HG02642 (cell line): ENCODE results near the gene GIMAP5.

Experiments
- ATAC-seq: cut with Tn5 transposase; IDR thresholded peaks from one replicate; pipeline ENCODE4 v1.9.1; 2021; ENCODE audit warnings: mild to moderate bottlenecking; ENCODE audit not compliant: unreplicated experiment, poor library complexity

The GIMAP5 gene

GRCh38 chr7:150734254-150734653 lies 3.0 kb upstream of the GIMAP5 start:
- no peak for ATAC-seq

- ATAC-seq, result no peak
Observed at GRCh38 chr7:150735596-150736358, 1.4 kb upstream of the GIMAP5 start.

- ATAC-seq, result peak; percentile 18
Observed at GRCh38 chr7:150736864-150737263, 354 bp upstream of the GIMAP5 start.

- ATAC-seq, result no peak
Observed at GRCh38 chr7:150738092-150738491, 874 bp downstream of the GIMAP5 start.

- no peak for ATAC-seq
Observed at GRCh38 chr7:150738591-150739001, 1.4 kb downstream of the GIMAP5 start.

- no peak for ATAC-seq
Observed at GRCh38 chr7:150739033-150739432, 1.8 kb downstream of the GIMAP5 start.

- ATAC-seq, result no peak
Observed at GRCh38 chr7:150740053-150740452, 2.8 kb downstream of the GIMAP5 start.

- no peak for ATAC-seq
Observed at GRCh38 chr7:150742286-150742968, 5.2 kb downstream of the GIMAP5 start.

- ATAC-seq, result no peak
Observed at GRCh38 chr7:150744041-150744656, 6.9 kb downstream of the GIMAP5 start.

- ATAC-seq, result no peak
Observed at GRCh38 chr7:150745086-150745485, 7.9 kb downstream of the GIMAP5 start.

- ATAC-seq, result no peak
Observed at GRCh38 chr7:150745876-150746275, 8.7 kb downstream of the GIMAP5 start.

GRCh38 chr7:150746921-150747320 lies 9.7 kb downstream of the GIMAP5 start:
- no peak for ATAC-seq

GRCh38 chr7:150748376-150748775 lies 11.2 kb downstream of the GIMAP5 start:
- no peak for ATAC-seq

GRCh38 chr7:150751702-150752101 lies 14.5 kb downstream of the GIMAP5 start:
- no peak for ATAC-seq

- ATAC-seq, result no peak
Observed at GRCh38 chr7:150753239-150753638, 16.0 kb downstream of the GIMAP5 start.

GRCh38 chr7:150753826-150754603 lies 16.8 kb downstream of the GIMAP5 start:
- ATAC-seq, result no peak

- no peak for ATAC-seq
Observed at GRCh38 chr7:150754951-150755350, 17.7 kb downstream of the GIMAP5 start.

GRCh38 chr7:150755473-150756099 lies 18.4 kb downstream of the GIMAP5 start:
- peak; percentile 46 for ATAC-seq

GRCh38 chr7:150756166-150756565 lies 18.9 kb downstream of the GIMAP5 start:
- no peak for ATAC-seq

GRCh38 chr7:150756858-150757257 lies 19.6 kb downstream of the GIMAP5 start:
- no peak for ATAC-seq
